PC-9 (cell line): ENCODE results near the gene GDF10. TPM values are rescaled to one million over a fixed set of nuclear protein-coding genes. Genes with fewer than 3 reads are reported as not detected.

Experiments used
- BruUV-seq: library from RNA; stranded (reverse); fragments of 400-500 nt; replicated peaks from 2 replicates; lab custom pipeline; 2021; lab: Mats Ljungman, UMichigan
- CTCF ChIA-PET: fragments of 300-600 bp; sonication (Branson Sonifier 250); formaldehyde crosslinking; loops from one replicate; lab custom pipeline; 2022; ENCODE audit warnings: antibody characterized with exemption; lab: Charles Lee
- POLR2A ChIA-PET: fragments of 300-600 bp; sonication (Branson Sonifier 250); formaldehyde crosslinking; loops from one replicate; lab custom pipeline; 2022; ENCODE audit warnings: antibody characterized with exemption; ENCODE audit not compliant: unreplicated experiment; lab: Charles Lee
- DNase-seq, 2 experiments: peaks; one replicate each; pipeline versions ENCODE4 v3.0.0 to v3.0.0-alpha.2; 2015 to 2022; ENCODE audit warnings: mixed read lengths in 1 of 2
- H2AFZ ChIP-seq: fragments of 200-600 bp; sonication (generic); 2 replicates; pipeline ENCODE4 v1.8.1; 2017; ENCODE audit warnings: antibody characterized with exemption
- H3F3A ChIP-seq: fragments of 200-600 bp; sonication (generic); 2 replicates; pipeline ENCODE4 v1.8.1; 2017; ENCODE audit warnings: antibody characterized with exemption, mild to moderate bottlenecking, low read depth; ENCODE audit not compliant: insufficient read depth
- H3K27ac ChIP-seq: fragments of 200-600 bp; sonication (generic); 2 replicates; pipeline ENCODE4 v1.6.1; 2016; ENCODE audit warnings: mixed run types
- H3K27me3 ChIP-seq: fragments of 200-600 bp; sonication (generic); 2 replicates; pipeline ENCODE4 v1.6.1; 2016; ENCODE audit warnings: low read depth, mixed run types; ENCODE audit not compliant: insufficient read depth
- H3K36me3 ChIP-seq: fragments of 200-600 bp; sonication (generic); 2 replicates; pipeline ENCODE4 v1.6.1; 2016; ENCODE audit warnings: low read depth, mixed run types
- H3K4me1 ChIP-seq: fragments of 200-600 bp; sonication (generic); replicated peaks from 2 replicates; pipeline ENCODE4 v1.6.1; 2016; ENCODE audit warnings: mixed run types; ENCODE audit not compliant: insufficient read depth
- H3K4me2 ChIP-seq: fragments of 200-600 bp; sonication (generic); 2 replicates; pipeline ENCODE4 v1.6.1; 2017; ENCODE audit warnings: mixed run types
- H3K4me3 ChIP-seq: fragments of 200-600 bp; sonication (generic); 2 replicates; pipeline ENCODE4 v1.6.1; 2016; ENCODE audit warnings: mixed run types
- H3K79me2 ChIP-seq: fragments of 200-600 bp; sonication (generic); 2 replicates; pipeline ENCODE4 v1.6.1; 2017; ENCODE audit warnings: low read depth, mixed run types
- H3K9me2 ChIP-seq: fragments of 200-600 bp; sonication (generic); 2 replicates; pipeline ENCODE4 v1.8.1; 2017; ENCODE audit warnings: mild to moderate bottlenecking; ENCODE audit not compliant: insufficient read depth
- H3K9me3 ChIP-seq: fragments of 200-600 bp; sonication (generic); 2 replicates; pipeline ENCODE4 v1.8.1; 2016; ENCODE audit warnings: low read depth; ENCODE audit not compliant: insufficient read depth
- H4K20me1 ChIP-seq: fragments of 200-600 bp; sonication (generic); 2 replicates; pipeline ENCODE4 v1.8.1; 2017; ENCODE audit not compliant: insufficient read depth
- EZH2 ChIP-seq: fragments of 200-600 bp; sonication (generic); IDR thresholded peaks from 2 replicates; pipeline ENCODE4 v1.8.0; 2017; ENCODE audit warnings: antibody characterized with exemption, low read depth
- intact Hi-C: fragments of 100-400 bp; cut with micrococcal nuclease; formaldehyde crosslinking; loops from one replicate; pipeline ENCODE4 v1.10.0; 2022; ENCODE audit not compliant: unreplicated experiment
- total RNA-seq: library from RNA; stranded (reverse); gene quantifications from 2 replicates; pipeline ENCODE4 v1.2.3, GENCODE V29; 2021
- TF ChIP-seq, protein P1 (sequence below): fragments of 200-600 bp; sonication (generic); conservative IDR thresholded peaks from 2 replicates; pipeline ENCODE4 v1.6.1; 2017; ENCODE audit warnings: mixed run types, antibody characterized with exemption, mild to moderate bottlenecking, moderate library complexity

The GDF10 gene
- total RNA-seq, 1 experiment from 2014 or later = not detected

DNA sequence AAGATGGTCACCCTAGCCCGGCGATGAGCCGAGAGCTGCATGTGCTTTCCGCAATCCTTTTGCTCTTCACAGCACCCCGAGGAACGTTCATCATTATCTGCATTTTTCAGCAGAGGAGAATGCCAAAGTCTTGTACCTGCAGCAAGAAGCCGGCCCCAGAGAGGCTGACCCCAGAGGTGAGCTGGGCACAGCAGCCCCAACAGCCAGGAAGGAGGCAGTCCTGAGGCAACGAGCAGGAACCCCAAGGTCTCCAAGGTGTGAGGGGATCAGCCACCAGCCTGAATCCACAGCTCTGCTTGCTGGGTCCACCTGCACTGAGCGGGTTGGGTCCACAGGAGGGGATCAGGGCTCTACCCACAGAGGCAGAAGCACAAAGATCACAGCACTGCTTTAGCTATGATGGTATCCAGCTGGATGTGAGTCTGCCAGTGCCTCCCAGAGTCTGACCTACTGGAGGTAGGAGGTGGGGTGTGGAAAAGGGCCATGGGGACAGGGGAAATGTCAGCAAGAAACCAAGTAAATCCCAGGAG is 16.8 kb upstream of the GDF10 start:
- Histone ChIP-seq H3K4me3 (no peak overlapping the region), H3K9me2 (no peaks in the 10 kb centered on the region), H3K79me2 (no peaks in the 10 kb centered on the region), H3K27ac (no peak overlapping the region), H4K20me1 (no peaks in the 10 kb centered on the region), H3K4me1 (no peaks in the 10 kb centered on the region), H3F3A (no peaks in the 10 kb centered on the region), H2AFZ (no peak overlapping the region), H3K36me3 (no peaks in the 10 kb centered on the region), H3K27me3 (peaks cover 11% of the 10 kb centered on the region), H3K9me3 (no peaks in the 10 kb centered on the region), H3K4me2 (no peak overlapping the region)
- intact Hi-C loops = no loop called here
- BruUV-seq = no TSS peak
- TF ChIP-seq EZH2 = no peak
- TF ChIP-seq, protein P1, sequence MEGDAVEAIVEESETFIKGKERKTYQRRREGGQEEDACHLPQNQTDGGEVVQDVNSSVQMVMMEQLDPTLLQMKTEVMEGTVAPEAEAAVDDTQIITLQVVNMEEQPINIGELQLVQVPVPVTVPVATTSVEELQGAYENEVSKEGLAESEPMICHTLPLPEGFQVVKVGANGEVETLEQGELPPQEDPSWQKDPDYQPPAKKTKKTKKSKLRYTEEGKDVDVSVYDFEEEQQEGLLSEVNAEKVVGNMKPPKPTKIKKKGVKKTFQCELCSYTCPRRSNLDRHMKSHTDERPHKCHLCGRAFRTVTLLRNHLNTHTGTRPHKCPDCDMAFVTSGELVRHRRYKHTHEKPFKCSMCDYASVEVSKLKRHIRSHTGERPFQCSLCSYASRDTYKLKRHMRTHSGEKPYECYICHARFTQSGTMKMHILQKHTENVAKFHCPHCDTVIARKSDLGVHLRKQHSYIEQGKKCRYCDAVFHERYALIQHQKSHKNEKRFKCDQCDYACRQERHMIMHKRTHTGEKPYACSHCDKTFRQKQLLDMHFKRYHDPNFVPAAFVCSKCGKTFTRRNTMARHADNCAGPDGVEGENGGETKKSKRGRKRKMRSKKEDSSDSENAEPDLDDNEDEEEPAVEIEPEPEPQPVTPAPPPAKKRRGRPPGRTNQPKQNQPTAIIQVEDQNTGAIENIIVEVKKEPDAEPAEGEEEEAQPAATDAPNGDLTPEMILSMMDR = no peak
- no peak for DNase-seq
- POLR2A ChIA-PET = no interaction called here
- CTCF ChIA-PET = no interaction called here

DNA sequence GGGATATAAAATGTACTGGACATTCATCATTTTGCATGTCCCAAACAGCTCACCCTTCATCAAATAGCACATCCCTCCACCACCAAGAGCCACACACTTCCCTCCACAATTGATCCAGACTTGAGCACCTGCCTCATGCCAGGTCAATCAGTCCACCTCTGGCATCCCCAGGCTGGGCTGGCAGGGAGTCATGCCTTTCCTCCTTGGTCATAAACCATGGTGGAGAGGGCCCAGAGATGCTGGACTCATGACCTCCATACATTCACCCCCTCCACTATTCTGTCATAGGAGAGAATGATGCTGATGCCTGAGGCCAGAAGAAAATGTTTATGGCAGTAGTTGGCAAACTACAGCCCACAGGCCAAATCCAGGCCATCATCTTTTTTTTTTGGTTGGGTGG is 16.1 kb upstream of the GDF10 start:
- Histone ChIP-seq H3K4me1 (no peaks in the 10 kb centered on the region), H3K27ac (no peak overlapping the region), H3K27me3 (peaks cover 11% of the 10 kb centered on the region), H3K36me3 (no peaks in the 10 kb centered on the region), H3K79me2 (no peaks in the 10 kb centered on the region), H3K4me2 (no peak overlapping the region), H3K9me3 (no peaks in the 10 kb centered on the region), H3K9me2 (no peaks in the 10 kb centered on the region), H3K4me3 (no peak overlapping the region), H4K20me1 (no peaks in the 10 kb centered on the region), H2AFZ (no peak overlapping the region), H3F3A (no peaks in the 10 kb centered on the region)
- ChIA-PET POLR2A (no interaction called here), CTCF (no interaction called here)
- intact Hi-C loops = no loop called here
- no peak for DNase-seq
- no TSS peak for BruUV-seq
- TF ChIP-seq, protein P1 = no peak
- TF ChIP-seq EZH2 = no peak

DNA sequence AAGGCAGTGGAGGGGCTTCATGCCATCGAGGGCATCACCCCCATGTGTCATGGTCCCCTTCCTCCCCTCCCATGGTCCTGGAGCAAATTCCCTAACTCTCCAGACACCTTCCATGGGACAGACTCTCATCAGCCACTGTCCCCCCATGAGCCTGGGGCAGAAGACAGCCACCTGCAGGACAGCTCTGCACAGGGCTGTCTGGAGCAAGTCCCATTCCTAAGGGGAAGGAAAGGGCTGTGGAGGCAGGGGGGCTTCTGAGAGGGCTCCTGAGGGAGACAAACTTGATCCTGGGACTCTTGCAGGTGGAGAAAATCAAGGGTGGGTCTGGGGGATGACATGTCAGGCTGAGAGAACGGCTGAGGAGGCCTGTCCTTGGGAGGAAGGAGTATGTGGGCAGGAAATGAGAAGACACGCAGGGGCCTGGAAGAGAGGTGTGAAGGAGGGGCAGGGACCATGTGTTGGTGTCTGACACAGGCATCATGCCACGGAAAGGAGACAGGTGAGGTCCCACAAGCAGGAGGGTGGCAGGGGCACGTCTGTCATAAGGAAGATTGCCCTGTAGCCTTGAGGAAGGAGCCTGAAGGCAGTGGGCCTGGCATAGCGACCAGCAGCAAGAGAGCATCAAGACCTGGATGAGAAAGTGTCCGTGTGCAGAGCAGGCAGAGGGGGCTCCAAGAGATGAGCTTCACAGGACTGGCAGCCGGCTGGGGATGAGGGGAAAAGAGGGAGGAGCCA is 14.4 kb upstream of the GDF10 start:
- intact Hi-C loops = no loop called here
- no peaks in the 10 kb centered on the region for H4K20me1 ChIP-seq
- H2AFZ ChIP-seq = no peak overlapping the region
- H3K36me3 ChIP-seq = no peaks in the 10 kb centered on the region
- no peak for DNase-seq
- no TSS peak for BruUV-seq
- H3K27me3 ChIP-seq = peaks cover 11% of the 10 kb centered on the region
- no peaks in the 10 kb centered on the region for H3F3A ChIP-seq
- ChIA-PET CTCF (no interaction called here), POLR2A (no interaction called here)
- no peaks in the 10 kb centered on the region for H3K4me1 ChIP-seq
- H3K79me2 ChIP-seq = no peaks in the 10 kb centered on the region
- no peaks in the 10 kb centered on the region for H3K9me3 ChIP-seq
- no peak overlapping the region for H3K4me3 ChIP-seq
- H3K4me2 ChIP-seq = no peak overlapping the region
- H3K9me2 ChIP-seq = no peaks in the 10 kb centered on the region
- TF ChIP-seq EZH2 = no peak
- TF ChIP-seq, protein P1 = no peak
- H3K27ac ChIP-seq = no peak overlapping the region
